ENCODE measurements around the gene ABCC12.

ABCC12 gene

DNA sequence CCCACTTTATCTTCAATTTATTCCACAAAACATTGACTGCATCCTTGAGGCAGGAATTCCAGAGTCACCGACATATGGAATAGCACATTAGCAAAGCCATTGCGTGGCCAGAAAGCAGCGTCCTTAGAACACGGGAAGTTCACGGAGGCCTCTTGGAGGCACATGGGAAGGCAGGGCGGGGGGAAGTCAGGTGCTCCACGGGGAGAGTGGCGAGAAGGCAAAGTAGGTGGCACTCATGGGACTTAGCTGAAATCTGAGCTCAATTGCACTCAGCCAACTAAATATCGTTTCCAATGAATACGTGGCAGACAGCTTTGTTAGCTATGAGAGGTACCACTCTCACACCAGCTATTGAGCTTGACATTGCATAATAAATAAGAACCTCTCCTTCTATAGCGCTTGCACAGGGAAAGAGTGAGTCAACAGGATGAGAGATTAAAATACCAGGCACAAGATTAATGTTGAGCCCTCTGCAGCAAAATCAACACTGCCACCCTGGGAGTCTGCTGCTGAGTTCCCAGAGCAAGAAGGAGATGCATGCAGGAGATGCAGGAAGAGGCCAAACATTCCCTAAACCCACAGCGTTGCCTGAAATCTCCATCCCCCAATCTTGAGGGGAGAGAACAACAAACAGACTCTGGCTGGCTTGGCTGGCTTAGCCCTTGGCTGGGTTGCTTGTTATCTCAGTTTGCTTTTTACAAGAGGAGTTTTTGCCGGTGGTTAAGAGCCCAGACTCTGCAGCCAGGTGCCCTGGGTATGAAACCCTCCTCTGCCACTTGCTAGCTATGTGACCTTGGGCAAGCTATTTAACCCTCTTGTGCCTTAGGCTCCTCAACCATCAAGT, 28.8 kb downstream of the ABCC12 start:
- no peak overlapping the region for H3K4me3 ChIP-seq (replicated peaks; ENCODE audit: insufficient read depth, low read length)
- no peak for DNase-seq (ENCODE audit: low read depth in 1 of 2, low spot score in 1 of 2)
- H3K27me3 ChIP-seq (ENCODE audit: insufficient read depth, poor library complexity, severe bottlenecking) = no peaks in the 10 kb centered on the region
- TF ChIP-seq GABPA (IDR thresholded peaks at IDR 0.05; ENCODE audit: low read depth) = no peak
- TF ChIP-seq, protein P1, sequence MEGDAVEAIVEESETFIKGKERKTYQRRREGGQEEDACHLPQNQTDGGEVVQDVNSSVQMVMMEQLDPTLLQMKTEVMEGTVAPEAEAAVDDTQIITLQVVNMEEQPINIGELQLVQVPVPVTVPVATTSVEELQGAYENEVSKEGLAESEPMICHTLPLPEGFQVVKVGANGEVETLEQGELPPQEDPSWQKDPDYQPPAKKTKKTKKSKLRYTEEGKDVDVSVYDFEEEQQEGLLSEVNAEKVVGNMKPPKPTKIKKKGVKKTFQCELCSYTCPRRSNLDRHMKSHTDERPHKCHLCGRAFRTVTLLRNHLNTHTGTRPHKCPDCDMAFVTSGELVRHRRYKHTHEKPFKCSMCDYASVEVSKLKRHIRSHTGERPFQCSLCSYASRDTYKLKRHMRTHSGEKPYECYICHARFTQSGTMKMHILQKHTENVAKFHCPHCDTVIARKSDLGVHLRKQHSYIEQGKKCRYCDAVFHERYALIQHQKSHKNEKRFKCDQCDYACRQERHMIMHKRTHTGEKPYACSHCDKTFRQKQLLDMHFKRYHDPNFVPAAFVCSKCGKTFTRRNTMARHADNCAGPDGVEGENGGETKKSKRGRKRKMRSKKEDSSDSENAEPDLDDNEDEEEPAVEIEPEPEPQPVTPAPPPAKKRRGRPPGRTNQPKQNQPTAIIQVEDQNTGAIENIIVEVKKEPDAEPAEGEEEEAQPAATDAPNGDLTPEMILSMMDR (IDR thresholded peaks at IDR 0.05; ENCODE audit: insufficient read depth, low read length) = no peak
- TF ChIP-seq, protein P2, sequence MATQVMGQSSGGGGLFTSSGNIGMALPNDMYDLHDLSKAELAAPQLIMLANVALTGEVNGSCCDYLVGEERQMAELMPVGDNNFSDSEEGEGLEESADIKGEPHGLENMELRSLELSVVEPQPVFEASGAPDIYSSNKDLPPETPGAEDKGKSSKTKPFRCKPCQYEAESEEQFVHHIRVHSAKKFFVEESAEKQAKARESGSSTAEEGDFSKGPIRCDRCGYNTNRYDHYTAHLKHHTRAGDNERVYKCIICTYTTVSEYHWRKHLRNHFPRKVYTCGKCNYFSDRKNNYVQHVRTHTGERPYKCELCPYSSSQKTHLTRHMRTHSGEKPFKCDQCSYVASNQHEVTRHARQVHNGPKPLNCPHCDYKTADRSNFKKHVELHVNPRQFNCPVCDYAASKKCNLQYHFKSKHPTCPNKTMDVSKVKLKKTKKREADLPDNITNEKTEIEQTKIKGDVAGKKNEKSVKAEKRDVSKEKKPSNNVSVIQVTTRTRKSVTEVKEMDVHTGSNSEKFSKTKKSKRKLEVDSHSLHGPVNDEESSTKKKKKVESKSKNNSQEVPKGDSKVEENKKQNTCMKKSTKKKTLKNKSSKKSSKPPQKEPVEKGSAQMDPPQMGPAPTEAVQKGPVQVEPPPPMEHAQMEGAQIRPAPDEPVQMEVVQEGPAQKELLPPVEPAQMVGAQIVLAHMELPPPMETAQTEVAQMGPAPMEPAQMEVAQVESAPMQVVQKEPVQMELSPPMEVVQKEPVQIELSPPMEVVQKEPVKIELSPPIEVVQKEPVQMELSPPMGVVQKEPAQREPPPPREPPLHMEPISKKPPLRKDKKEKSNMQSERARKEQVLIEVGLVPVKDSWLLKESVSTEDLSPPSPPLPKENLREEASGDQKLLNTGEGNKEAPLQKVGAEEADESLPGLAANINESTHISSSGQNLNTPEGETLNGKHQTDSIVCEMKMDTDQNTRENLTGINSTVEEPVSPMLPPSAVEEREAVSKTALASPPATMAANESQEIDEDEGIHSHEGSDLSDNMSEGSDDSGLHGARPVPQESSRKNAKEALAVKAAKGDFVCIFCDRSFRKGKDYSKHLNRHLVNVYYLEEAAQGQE (IDR thresholded peaks at IDR 0.05; ENCODE audit: insufficient replicate concordance, low read depth) = no peak
- TF ChIP-seq POLR2AphosphoS5 (IDR thresholded peaks at IDR 0.05; ENCODE audit: low read depth) = no peak
- TF ChIP-seq SPI1 (IDR thresholded peaks at IDR 0.05; ENCODE audit: borderline replicate concordance, low read depth) = no peak
- H3K27ac ChIP-seq (replicated peaks) = no peak overlapping the region

GRCh38 chr16:48125888-48126287, 29.9 kb downstream of the ABCC12 start:
- DNase-seq (ENCODE audit: low read depth in 1 of 2, low spot score in 1 of 2) = no peak
- Histone ChIP-seq H3K27ac (replicated peaks) (no peak overlapping the region), H3K4me3 (replicated peaks; ENCODE audit: insufficient read depth, low read length) (no peak overlapping the region), H3K27me3 (ENCODE audit: insufficient read depth, poor library complexity, severe bottlenecking) (no peaks in the 10 kb centered on the region)
- TF ChIP-seq GABPA (IDR thresholded peaks at IDR 0.05; ENCODE audit: low read depth) = no peak
- TF ChIP-seq, protein P1 (IDR thresholded peaks at IDR 0.05; ENCODE audit: insufficient read depth, low read length) = no peak

GRCh38 chr16:48124266-48124665, 31.5 kb downstream of the ABCC12 start:
- H3K27me3 ChIP-seq (ENCODE audit: insufficient read depth, poor library complexity, severe bottlenecking) = no peaks in the 10 kb centered on the region
- TF ChIP-seq GABPA (IDR thresholded peaks at IDR 0.05; ENCODE audit: low read depth) (no peak), SPI1 (IDR thresholded peaks at IDR 0.05; ENCODE audit: borderline replicate concordance, low read depth) (no peak)
- TF ChIP-seq, protein P2 (IDR thresholded peaks at IDR 0.05; ENCODE audit: insufficient replicate concordance, low read depth) = no peak

DNA sequence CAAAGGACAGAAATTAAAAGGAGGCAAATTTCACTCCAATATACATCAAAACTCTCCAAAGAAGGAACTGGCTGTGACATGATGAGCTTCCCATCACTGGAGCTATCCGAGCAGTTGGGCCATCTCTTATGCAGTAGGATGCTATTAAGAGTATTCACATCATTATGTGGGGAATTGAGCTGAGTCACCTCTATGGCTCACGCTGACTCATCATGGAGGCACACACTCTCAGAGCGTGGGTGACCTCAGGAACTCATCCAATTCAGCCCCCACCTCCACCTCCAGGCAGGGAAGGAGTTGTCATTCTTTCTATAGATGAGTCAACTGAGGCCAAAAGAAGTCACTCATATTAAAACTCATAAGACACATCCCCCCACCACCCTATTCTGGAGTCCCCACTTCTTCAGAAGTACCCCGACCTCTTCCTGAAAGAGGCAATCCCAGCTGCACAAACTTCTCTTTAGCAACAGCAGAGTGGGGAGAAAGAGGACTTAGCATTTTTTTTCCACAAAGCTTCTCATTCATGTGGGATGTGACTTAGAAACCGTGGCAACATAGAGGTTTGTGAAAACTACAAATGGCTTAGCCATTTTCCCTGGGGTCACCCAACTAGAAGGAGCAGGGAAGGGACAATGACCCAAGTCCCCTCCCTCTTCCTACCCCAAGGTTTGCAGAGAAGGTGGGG, 32.5 kb downstream of the ABCC12 start:
- H3K27ac ChIP-seq (replicated peaks) = no peak overlapping the region
- H3K27me3 ChIP-seq (ENCODE audit: insufficient read depth, poor library complexity, severe bottlenecking) = no peaks in the 10 kb centered on the region
- TF ChIP-seq POLR2AphosphoS5 (IDR thresholded peaks at IDR 0.05; ENCODE audit: low read depth) (no peak), GABPA (IDR thresholded peaks at IDR 0.05; ENCODE audit: low read depth) (no peak), SPI1 (IDR thresholded peaks at IDR 0.05; ENCODE audit: borderline replicate concordance, low read depth) (no peak)
- TF ChIP-seq, protein P2 (IDR thresholded peaks at IDR 0.05; ENCODE audit: insufficient replicate concordance, low read depth) = no peak
- TF ChIP-seq, protein P1 (IDR thresholded peaks at IDR 0.05; ENCODE audit: insufficient read depth, low read length) = no peak
- DNase-seq (ENCODE audit: low read depth in 1 of 2, low spot score in 1 of 2) = no peak
- H3K4me3 ChIP-seq (replicated peaks; ENCODE audit: insufficient read depth, low read length) = no peak overlapping the region

More at GRCh38 chr16:48124266-48124665, 31.5 kb downstream of the ABCC12 start:
- Histone ChIP-seq H3K4me3 (replicated peaks; ENCODE audit: insufficient read depth, low read length) (no peak overlapping the region), H3K27ac (replicated peaks) (no peak overlapping the region)
- no peak for DNase-seq (ENCODE audit: low read depth in 1 of 2, low spot score in 1 of 2)
